NCI-H187 (cell line): Measurements from ENCODE around the gene EXOC7.
"Not testable (repeated sequence)": the region's sequence is repeated elsewhere in the genome, so short reads cannot be mapped to it uniquely, and the experiment has no call there.

ENCODE experiments used
- DNase-seq, 2 experiments: peaks; one replicate each; lab custom pipeline; 2025; lab: John Stamatoyannopoulos, UW

The EXOC7 gene

DNA sequence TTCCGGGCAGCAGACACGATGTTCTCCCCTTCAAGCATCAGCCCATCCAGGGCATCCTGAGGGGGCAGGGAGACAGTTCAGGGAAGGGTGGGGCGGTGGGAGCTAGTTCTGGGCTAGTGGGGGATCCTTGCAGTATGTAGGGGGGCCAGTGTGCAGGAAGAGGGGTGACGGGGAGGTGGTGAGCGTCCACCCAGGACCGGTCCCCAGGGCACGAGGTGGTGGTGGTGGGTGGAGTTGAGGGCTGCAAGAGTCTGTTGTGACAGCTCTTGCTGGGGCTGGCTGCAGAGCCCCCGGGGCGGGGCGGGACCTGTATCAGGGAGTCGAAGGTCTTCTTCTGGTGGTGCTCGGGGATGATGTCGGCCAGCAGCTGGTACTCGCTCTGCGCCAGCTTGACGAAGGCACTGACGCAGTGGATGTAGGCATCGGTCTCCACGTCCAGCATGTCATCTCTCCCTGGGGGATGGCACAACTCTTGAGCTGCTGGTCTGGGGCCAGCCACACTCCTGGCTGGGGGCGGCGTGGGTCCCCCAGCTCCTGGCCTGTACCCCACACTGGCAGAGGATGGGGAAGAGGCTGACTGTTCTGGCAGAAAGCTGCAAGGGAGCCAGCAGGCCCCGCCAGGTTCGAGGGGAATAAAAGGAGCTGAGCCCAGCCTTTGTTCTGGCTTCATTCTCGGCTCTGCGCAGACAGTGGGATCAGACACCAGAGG, 14.6 kb downstream of the EXOC7 start:
- no peak for DNase-seq

DNA sequence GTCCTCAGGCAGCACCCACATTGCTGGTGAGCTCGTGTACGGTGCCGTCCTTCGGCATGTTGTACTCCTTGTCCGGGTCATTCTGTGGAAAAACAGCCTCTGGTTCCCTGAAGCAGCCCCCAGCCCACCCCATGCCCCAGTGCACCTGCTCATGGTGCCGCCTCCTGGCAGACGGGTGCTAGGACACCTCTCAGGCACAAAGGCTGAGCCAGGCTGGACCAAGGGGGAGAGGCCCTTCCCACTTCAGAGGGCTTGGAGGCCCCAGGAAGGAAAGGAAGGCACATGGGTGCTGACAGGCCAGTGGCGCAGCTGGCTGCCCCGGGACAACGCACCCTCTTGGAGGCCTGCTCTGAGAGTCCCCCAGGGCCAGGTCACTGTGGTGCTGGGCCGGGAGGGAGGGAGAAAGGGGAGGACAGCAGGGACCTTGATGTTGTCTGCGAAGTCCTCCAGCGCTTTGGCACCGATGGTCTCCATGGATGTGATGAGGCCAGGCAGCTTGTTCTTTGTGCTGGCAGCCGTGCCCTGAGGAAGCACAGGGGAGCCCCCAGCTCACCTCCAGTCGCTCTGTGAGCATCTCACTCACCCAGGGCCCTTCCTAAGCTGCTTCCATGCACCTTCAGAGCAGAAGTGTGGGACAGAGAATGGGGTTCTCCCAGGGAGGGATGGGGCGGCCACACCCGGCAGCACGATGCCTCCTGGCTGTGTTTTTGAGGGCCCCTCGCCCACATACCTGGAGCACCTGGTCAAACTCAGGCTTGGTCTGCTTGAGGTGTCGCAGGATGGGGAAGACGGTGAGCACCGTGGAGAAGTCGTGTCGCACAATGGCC, 15.3 kb downstream of the EXOC7 start:
- no peak for DNase-seq

DNA sequence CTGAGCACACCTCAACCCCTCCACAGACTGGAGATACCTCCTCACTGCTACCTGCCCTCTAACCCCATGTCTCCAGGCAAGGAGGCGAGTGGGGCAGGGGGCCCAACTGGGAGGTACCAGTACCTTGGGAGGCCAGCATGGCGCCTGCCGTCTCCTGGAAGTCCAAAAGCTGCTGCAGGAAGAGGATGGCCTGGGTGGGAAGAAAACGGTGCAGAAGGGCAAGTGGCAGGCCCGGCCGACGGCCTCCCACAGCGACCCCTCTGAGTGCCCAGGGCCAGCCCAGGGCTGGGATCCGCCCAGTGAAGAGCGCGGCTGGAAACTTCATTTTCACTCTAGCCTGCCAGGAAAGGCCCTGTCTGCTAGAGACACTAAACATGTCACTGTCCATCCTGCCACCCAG, 16.1 kb downstream of the EXOC7 start:
- DNase-seq = no peak

DNA sequence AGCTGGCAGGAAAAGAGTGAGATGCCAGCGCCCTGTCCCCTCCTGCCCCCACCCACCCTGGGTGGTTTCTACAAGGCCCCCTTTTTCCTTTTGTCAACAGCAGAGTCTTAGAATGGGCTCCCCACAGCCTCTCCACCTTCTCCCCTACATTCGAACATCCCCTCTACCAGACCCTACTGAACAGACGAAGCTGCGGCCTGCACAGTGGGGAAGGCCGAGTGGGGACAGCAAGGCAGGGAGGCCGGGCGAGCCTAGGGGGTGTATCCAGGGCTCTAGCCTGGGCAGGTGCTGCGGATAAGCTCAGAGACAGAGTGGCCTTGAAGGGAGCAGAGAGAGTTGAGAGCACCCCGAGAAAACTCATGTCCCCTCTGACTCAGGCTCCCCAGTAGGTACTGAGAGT, 17.2 kb downstream of the EXOC7 start:
- no peak for DNase-seq

DNA sequence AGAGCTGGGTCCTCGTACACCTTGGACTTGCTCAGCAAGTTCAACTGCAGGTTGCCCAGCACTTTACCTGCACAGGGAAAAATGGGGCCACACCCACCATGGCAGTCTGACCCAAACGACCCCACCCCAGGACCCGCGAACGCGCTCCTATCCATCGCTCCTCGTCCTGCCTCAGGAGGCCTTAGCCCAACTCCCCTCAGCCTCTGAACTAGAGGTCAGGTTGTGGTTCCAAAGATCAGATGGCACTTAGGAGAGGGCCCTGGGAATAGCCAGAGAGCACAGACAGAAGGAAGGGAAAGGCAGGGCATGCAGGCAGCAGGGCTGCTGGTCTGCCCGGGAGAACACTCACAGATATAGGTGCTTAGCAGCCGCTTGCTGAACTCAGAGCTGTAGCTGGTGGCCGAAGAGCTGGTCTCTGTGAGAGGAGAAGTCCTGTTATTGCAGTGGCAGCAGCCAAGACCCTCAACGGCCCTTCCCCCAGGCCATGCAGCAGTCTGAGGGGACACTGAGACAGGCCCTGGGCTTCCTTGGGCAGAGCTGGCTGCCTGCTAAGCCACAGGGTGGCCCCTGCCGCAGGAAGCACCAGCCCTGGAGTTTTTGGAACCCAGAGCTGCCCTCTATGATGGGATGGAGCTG, 17.7 kb downstream of the EXOC7 start:
- no peak for DNase-seq

DNA sequence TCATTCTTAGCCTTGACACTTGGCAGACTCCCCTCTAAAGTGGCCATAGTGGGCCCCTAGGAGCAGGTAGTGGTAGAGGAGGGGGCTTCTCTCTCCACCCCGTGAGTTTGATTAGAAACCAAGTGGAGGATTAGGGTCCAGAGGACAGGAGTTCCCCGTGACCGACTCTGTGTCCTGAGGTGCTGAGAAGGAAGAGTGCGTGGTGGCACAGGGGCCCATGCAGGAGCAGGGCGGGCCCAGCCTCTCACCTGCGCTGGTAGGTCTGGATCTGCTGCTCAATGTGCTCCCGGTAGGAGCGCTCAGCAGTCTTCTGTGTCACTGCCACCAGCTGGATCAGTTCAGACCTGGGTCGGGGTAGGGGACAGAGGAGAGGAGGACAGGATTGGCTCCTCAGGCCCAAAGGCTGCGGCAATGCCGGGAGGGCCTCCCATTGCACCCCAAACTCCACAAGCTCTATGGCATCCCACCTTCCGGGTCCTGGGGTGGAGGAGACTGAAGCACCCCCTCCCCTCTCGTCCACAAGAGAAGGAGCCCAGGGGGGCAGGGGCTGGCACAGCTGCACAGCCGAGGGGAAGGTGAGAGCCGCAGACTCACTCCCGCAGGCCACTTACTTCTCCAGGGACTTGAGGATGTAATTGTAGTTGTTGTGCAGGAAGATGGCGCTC, 18.4 kb downstream of the EXOC7 start:
- peak in 1 of 2 experiments; percentile 37 for DNase-seq

DNA sequence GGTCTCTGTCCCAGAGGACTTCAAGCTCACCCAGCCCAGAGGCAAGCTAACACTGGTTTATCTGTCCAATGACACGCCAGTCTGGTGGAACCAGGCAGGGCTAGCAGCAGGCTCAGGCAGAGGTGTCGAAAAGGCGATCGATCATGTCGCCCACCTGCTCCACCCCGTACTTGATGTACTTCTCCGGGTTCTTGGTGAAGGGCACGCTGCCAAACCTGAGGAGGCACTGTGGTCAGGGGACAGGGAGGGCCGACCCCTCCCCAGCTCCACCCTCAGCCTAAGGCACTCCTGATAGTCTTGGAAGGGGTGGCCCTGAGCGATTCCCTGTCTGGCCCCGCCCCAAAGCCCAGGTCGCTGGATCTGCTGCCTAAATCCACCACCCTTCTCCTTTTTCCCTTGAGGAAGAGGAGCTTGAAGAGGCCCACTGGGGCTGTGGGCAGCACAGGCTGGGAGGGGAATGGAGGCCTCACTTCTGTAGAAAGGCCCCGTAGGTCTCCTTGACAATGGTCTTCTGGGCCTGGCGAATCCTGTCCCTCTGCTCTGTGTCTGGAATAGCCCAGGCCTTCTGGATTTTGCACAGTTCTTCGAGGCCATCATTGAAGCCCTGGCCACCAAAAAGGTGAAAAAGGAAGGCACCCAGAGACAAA, 19.9 kb downstream of the EXOC7 start:
- no peak for DNase-seq

DNA sequence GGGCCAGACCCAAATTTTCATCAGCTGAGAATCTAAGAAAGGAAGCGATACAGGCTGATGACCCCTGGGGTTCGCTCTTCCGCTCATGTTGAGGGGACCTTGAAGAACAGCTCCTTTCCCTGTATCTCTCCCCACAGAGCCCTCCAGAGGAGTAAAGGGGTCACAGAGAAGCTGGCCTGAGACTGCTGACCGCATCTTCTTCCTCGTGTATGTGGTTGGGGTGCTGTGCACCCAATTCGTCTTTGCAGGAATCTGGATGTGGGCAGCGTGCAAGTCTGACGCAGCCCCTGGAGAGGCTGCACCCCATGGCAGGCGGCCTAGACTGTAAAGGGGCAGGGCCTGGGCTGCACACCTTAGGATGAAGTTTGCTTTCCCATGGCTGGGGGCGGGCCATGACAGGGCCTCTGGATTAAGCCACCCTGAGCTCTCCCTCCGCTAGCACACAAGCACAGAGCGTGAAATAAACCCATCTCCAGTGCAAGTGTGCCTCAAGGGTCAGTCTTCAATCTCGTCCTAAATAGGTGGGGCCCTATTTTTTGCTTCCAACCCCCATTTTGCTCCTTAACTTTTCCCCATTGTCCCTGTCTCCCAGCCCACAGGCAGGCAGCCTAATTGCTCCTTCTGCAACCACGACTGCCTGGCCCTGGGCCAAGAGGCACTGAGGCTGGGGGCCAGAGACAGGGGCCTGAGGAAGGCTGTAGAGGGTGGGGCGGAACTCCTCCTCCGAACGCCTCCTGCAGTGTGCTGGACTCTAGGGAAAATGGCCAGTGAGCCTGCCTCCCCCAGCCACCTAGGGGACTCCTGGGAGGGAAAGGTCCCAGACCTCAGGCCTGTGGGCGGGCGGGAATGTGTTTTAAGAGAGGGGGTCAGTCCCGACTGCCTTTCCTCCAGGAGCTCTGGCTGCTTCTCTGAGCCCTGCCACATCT, 21.0 kb downstream of the EXOC7 start:
- no peak for DNase-seq

DNA sequence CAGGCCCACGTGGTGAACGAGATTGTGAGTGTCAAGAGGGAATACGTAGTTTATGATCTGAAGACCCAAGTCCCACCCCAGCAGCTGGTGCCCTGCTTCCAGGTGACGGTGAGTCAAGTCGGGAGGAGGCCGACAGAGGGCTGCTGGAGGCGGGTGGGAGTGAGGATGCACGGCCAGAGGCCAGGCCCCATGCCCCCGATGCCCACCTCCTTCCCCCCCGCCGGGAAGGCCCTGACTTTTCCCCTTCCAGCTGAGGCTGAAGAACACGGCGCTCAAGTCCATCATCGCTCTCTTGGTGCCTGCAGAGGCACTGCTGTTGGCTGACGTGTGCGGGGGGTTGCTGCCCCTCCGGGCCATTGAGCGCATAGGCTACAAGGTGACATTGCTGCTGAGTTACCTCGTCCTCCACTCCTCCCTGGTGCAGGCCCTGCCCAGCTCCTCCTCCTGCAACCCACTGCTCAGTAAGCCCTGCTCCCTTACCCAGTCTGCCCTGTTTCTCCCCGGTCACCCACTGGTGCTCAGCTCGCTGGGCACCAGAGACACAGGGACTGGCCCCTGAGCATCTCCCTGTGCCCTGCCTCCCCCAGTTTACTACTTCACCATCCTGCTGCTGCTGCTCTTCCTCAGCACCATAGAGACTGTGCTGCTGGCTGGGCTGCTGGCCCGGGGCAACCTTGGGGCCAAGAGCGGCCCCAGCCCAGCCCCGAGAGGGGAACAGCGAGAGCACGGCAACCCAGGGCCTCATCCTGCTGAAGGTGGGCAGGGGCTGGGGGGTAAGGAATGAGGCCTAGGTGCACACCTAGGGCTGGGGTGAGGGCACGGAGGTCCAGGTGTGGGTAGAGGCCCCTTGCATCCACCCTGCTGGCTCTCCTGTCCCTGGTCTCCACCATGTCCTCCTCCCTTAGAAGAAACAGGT, 22.0 kb downstream of the EXOC7 start:
- DNase-seq = no peak

DNA sequence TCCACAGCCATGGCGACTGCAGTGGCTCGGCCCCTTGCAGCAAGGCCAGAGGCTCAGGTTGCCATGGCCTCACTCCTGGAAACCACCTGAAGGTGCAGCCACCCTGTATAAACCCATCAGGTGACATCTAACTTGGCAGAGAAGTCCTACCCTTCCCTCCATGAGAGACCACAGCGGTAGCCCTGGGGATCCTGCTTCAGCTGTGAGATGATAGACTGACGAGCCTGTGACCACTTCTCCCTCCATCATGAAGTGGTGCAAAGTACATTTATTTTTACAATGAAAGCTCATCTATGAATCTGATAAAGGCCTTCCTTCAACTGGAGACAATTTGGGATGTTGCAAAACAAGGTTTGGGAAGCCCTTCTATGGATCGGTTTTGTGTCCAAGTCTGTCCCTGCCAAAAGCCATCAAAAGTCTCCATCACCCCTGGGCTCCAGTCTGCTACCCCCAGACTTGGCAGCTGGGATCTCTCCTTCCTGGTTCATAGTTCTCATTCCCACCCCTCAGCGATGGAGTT, 22.8 kb downstream of the EXOC7 start:
- no peak for DNase-seq

DNA sequence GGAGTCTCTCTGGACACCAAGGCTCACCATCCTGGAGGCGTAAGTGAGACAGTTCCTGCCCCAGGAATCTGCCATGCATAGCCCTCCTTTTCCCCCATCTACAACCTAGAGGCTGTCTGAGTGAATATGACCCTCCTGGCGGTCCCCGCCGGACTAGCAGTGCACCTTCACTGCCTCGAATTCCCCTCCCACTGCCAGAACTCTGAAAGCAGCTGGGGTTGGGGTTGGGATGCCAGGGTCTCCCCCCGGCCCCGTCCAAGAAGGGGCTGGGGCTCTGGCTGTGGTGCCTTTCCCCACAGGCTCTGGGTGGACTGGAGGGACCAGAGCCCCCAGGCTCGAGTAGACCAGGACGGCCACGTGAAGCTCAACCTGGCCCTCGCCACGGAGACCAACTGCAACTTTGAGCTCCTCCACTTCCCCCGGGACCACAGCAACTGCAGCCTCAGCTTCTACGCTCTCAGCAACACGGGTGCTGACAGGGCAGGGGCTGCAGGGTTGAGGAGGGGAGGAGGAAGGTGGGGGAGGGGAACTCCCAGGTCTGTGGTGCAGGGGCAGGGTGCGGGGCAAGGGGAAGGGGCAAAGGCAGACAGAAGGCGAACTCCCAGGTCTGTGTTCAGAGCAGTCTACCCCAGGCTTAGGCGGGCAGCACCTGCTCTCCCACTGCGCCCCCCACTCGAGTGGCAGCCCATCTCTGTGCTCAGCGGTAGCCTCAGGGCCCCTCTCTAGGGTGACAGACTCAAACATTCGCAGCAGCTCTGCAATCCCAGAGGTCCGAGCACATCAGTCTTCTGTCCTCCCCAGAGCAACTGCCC, 23.4 kb downstream of the EXOC7 start:
- DNase-seq = no peak

DNA sequence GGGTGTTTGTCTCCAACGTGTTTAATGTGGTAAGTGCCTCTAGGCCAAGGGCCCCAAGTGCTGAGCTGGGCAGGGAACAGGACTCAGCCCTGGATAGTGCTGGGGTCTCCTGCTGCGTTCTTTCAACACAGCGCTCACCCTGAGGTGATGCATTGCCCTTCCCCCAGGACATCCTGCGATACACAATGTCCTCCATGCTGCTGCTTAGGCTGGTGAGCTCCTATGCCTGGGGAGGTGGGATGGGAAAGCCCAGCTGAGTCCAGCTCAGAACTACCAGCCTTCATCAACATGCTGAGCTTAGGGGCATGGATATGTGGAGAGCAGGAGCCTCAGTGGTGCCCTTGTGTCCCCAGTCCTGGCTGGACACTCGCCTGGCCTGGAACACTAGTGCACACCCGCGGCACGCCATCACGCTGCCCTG, 24.0 kb downstream of the EXOC7 start:
- no peak for DNase-seq

DNA sequence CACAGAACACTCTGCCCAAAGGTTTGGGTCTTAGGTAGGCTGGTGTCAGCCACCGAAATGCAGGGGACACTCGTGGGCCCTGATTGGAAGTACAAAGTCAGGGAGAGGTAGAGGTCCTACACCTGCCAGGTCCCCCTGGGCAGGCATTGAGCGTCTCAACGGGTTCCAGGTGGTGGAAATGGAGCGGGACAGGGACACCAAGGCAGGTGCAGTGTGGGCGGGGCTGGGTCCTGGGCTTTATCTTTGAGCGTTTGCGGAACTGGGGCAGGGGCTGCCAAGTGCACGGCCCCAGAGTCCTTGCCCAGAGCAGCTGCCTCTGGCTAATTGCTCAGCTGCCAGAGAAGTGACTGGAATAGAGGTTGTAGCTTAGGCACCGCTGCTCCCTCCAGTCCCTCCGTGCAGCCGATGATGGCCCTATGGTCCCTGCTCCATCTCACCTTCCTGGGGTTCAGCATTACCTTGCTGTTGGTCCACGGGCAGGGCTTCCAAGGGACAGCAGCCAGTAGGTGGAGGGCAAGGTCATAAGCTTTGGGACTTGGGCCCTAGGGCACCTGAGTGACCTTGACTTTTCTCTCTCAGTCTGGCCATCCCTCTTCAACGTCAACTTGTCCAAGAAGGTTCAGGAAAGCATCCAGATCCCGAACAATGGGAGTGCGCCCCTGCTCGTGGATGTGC, 24.6 kb downstream of the EXOC7 start, which contains the start of gene ZACN:
Gene ZACN (plus strand): TSS at position 323 of the 675 bp plus-strand sequence. CDS start 83 bp downstream, at position 406.
- DNase-seq = peak; percentile 62 to 83

DNA sequence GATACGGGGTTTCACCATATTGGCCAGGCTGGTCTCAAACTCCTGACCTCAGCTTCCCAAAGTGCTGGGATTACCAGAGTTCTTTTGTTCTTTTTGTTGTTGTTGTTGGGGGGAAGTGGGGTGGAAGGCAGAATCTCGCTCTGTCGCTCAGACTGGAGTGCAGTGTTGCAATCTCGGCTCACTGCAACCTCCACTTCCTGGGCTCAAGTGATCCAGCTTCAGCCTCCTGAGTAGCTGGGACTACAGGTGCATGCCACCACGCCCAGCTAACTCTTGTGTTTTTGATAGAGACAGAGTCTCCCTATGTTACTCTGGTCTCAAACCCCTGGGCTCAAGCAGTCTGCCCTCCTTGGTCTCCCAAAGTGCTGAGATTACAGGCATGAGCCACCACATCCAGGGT, 25.2 kb downstream of the EXOC7 start:
- not testable (repeated sequence) for DNase-seq

DNA sequence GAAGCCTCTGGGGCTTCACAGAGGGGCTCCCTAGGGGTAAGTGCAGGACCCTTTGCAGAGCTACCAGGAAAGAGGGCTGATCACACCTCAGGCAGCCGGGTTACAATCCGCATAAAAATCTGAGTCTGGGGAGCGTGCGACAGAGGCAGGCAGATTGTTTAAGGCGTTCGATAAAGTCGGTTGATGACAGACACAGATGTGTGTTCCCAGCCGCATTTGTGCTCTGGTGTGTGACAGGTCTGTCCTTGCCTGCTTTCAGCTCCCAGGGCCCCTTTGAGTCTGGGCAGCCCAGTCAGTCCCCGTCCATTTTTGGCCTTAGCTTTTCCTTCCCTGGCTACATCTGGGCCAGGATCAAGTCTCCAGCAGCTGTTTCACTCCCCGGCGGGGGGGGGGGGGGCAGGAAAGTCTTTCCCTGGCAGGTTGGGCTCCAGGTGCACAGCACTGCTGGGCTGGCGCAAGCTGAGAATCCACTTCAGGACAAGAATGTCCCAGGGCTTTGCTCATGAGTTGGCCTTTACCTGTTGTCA, 25.9 kb downstream of the EXOC7 start:
- peak; percentile 41 to 42 for DNase-seq

DNA sequence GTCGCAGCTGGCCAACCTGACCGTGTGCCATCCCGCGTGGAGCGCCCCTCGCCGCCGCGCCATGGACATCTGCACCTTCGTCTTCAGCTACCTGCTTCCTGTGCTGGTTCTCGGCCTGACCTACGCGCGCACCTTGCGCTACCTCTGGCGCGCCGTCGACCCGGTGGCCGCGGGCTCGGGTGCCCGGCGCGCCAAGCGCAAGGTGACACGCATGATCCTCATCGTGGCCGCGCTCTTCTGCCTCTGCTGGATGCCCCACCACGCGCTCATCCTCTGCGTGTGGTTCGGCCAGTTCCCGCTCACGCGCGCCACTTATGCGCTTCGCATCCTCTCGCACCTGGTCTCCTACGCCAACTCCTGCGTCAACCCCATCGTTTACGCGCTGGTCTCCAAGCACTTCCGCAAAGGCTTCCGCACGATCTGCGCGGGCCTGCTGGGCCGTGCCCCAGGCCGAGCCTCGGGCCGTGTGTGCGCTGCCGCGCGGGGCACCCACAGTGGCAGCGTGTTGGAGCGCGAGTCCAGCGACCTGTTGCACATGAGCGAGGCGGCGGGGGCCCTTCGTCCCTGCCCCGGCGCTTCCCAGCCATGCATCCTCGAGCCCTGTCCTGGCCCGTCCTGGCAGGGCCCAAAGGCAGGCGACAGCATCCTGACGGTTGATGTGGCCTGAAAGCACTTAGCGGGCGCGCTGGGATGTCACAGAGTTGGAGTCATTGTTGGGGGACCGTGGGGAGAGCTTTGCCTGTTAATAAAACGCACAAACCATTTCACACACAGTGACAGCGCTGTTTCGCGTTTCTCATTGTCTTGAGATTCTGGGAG, 26.6 kb downstream of the EXOC7 start:
- no peak for DNase-seq
